HG03354 (cell line): ENCODE results near the gene IRF9.
"Not testable (repeated sequence)": the region's sequence is repeated elsewhere in the genome, so short reads cannot be mapped to it uniquely, and the experiment has no call there.

Experiments used
- ATAC-seq: cut with Tn5 transposase; IDR thresholded peaks from one replicate; pipeline ENCODE4 v1.9.1; 2021; ENCODE audit warnings: mild to moderate bottlenecking; ENCODE audit not compliant: unreplicated experiment, poor library complexity, severe bottlenecking

IRF9 gene

DNA sequence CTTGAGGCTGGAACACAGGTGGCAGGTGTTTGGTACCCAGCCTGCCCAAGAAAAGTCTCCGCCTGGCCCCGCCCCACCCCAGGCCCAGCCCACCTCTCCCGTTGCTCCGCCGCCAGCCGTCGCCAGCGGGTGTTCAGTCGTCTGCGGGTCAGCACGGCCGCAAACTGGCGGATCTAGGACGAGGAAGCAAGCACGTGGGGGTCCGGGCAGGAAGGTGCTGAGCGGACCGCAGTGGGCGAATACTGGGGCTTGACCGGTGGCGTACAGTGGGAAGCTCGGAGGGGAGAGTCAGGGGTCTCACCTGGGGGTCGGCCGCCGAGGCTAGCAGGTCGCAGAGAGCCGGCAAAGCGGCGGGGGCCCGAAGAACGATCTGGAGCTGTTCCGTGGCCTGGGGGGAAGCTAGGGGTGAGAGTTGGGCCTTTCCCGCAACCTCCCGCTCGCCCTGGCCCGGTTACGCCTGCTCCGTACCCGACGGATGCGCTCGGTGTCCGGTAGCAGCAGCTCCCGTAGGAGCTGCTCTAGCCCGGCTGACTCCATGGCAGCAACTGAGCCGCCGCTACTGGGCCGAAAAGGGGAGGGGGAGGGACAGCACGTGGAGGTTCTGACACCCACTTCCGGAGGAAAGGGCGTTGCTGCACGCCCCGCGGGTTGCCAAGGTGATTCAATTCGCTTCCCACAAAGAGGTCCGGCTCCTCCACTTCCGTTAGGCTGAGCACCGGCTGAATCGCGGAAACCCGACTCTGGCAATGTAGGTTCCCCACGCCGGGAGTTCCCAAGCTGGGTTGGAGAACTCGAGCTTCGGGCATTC, 27.4 kb downstream of the IRF9 start, which contains the start of gene IPO4:
Gene IPO4, minus strand, starts transcription at position 566 of the 808 bp plus-strand sequence. Its CDS starts 29 bp downstream, at position 537.
- ATAC-seq = peak; percentile 91

DNA sequence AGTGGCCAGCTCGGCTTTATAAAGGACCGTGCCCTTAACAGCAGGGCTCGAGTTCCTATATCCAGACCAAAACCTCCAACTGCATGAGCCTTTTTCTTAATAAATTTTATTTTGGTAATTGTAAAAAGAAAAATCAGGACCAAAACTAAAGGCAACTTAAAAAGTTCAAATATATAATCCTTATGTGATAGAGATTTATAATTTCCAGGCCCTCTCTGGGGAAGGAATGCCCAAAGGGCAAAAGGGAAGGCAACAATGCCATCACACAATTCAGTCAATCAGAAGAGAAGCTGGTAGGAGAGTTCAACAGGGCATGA, 28.0 kb downstream of the IRF9 start:
- ATAC-seq = no peak

DNA sequence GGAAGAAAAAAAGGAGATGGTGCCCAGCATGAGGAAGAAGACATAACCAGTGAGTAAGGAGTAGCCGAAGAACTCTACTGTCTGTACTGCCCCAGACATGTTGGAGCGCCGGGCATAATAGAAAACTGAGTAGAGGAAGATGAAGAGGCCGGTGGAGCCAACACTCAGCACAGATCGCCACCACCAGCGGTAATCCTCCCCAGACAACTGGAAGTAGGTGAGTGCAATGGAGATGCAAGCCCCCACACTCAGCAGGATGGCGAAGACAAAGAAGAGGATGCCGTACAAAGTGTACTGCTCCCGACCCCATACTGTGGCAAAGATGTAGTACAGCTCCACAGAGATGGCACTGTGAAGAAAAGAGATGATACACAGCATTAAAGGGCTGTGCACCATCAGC, 28.4 kb downstream of the IRF9 start:
- ATAC-seq = no peak

DNA sequence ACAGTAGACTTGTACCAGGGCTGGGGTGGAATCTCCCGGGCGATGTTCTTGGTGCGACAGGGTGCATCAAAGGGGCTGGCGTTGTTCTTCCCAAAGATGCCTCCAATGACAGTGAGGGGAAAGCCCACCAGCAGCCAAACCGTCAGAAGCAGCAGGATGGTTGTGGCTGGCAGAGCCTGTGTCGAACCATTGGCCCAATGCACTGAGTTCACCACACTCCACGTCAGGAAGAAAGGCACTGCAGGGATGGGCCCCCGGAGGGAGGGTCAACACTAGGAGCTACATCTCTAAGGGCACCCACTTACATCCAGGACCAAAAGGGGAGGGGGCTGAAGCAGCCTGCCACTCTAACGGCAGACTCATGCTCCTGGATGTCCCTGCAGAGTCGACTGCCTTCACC, 29.4 kb downstream of the IRF9 start:
- no peak for ATAC-seq

DNA sequence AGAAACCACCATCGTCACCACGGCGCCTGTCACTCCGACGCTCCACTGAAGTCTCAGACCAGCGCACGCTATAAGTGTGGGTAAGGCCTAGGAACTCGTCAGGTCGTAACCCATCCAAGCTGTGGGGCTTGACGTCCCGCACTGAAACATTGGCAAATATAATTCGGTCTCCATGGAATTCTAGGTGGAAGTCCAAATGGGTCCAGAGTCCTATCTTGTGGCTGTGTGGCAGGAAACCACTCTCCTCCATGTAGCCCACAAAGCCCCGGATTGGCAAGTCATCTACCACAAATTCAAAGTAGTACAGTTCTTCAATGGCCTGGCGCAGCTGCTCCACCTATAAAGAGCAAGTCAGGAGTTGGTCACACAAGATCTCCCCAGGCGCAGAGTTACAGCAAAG, 31.9 kb downstream of the IRF9 start:
- ATAC-seq = no peak

DNA sequence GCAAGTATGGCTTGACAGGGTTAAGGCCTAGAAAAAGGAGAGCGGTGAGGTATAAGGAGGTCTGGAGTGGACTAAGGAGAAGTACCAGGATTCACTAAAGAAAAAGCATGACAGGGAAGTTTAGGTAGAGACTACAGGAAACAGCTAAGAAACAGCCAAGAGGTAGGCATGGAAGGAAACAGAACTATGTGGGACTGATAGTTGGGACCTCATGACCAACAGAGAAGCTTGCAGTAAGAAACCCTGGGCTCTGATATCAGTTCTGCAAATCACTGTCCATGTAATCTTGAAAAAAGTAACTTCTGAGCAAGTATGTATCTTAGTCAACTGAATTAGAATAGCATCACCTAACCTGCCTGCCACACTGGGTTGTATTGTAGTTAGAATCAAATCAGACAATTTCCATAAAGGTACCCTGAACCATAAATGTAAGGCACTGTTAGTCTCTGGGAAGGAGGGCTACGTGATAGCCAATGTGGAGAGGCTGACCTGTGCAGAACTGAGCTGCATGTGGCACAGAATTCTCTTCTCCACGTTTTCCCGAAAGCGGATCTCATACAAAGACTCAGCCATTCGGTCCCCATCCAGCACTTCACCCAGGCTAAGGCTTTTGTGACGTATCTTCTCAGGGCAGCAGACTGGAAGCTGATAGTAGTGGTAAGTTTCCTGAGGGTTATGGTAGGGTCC, 33.3 kb downstream of the IRF9 start:
- no peak for ATAC-seq

DNA sequence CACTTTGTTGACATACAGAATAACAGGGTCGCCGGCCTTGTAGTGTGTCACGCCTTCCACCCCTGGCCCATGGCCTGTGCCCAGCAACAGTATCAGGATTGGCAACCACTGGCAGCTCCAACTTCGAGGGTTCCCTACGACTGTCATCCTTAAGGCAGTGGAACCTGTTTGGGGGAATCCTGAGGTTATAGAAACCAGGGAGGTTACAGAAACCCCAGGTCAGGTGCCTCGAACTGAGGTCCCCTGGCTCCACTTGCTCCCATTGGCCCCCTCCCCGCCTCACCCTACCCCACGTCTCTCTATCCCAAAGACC, 33.8 kb downstream of the IRF9 start:
- ATAC-seq = no peak

DNA sequence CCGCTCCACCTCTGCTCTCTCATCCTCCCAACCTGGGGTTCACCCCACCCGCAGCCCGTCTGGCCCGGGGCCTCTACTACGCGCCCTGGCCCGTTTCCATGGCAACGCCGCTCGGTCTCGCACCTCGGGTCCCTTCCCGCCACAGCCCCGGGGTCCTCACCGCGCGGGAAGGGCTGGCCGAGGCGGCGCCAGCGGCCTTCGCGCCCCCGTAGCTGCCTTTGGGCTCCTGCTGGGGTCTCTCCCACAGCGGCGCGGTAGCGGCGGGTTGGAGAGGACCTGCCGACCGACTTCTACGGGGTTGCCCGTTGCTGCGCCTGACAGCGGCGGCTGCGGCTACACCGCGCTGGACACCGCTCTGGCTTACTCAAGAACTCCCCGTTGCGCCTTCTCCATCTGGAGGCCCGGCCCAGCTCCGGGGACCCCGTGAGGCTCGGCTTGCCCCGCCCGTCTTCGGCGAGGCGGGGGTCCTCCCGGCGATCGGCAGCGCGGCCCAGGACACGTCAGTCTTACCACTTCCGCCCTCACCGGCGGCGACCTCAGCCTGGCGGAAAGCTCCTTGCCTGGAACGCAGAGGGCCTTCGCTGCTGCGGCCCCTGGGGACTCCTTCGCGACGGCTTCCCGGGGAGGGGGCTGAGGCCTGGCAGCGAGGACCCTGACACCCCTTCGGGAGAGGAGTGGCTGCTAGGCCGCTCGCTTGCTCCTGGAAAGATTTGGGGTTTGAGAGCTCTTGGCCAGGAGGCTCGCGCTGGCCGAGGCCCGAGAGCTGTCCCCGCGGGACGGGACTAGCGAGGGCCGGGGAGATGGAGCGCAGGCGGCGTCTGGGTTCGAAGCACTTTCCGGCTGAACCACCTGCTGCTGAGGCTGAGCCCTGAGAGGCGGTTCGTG, 34.4 kb downstream of the IRF9 start, which contains the start of gene TM9SF1:
Gene TM9SF1, minus strand, starts transcription at position 256 of the 885 bp plus-strand sequence. CDS start 422 bp downstream, outside the sequence.
- ATAC-seq = peak; percentile 89

DNA sequence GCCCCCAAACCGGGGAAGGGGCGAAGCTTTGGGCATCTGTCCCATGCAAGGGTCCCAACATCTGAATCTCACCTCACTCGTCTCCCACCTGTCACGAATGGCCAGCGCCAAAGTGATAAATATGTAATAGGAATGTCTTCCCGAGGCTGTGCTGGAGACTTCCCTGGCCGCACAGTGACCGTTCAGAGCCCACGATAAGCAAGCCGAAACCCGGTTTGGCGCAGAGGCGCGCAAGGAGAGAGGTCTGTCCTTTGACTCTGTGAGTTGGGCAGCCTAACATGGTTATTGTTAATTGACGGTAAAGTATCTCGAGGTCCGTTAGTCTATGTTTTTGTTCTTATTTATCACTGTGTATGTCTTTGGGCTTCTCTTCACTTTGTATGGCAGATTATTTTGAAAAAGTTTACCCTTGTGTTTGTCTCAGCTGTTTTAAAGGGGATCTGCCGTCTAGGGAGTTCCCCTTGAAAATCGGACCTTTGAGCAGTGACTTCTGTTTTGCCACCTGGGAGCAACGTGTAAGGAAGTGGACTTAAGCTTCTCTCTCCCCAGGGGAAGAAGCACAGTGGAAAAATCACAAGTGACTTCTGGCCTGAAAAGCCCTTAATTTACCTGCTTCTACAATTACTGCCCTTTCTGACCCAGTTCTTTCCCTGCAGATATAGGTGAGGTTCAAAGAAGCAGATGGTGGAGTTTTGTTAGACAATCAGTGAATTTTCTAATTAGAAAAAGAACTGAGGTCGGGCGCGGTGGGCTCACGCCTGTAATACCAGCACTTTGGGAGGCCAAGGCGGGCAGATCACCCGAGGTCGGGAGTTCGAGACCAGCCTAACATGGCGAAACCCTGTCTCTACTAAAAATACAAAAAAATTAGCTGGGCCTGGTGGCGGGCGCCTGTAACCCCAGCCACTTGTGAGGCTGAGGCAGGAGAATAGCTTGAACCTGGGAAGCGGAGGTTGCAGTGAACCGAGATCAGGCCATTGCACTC, 35.3 kb downstream of the IRF9 start:
- ATAC-seq = peak; percentile 23

DNA sequence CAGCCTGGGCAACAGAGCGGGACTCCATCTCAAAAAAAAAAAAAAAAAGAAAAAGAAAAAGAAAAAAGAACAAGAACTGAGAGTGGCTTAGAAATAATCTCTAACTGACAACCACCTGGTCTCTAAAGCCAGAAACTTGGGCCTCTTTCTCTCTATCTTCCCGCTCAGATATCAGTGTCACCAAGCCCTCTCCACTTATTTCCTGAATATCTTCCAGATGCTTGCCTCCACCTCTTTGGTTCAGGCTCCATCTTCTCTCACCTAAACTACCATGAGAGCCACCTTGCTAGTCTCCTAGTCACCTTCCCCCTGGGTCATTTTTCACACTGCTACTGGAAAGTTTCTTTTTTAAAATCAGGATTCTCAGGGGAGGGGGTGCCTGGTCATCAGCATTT, 36.0 kb downstream of the IRF9 start:
- no peak for ATAC-seq

DNA sequence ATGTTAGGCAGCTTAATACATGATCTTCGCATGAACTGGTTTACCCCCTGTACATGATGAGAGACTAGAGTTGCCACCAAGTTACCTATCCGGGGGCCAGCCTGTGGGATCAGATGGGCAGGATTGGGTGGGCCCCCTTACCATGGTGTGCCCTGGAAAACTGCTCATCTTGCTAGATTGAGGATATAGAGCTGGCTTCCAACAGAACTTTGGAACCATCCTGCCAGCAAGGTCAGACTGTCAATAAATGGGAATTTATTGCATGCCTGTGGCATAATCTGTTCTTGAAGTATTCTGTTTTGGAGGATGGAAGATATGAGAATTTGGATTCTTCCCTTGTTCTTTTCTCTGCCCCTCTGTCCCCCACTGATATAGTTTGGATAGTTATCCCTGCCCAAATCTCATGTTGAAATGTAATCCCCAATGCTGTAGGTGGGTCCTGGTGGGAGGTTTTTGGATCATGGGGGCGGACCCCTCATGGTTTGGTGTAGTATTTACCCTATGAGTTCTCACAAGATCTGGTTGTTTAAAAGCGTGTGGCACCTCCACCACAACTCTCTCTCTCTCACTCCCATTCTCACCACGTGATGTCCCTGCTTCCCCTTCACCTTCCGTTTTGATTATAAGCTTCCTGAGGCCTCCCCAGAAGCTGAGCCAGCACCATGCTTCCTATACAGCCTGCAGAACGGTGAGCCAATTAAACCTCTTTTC, 37.9 kb downstream of the IRF9 start:
- no peak for ATAC-seq

DNA sequence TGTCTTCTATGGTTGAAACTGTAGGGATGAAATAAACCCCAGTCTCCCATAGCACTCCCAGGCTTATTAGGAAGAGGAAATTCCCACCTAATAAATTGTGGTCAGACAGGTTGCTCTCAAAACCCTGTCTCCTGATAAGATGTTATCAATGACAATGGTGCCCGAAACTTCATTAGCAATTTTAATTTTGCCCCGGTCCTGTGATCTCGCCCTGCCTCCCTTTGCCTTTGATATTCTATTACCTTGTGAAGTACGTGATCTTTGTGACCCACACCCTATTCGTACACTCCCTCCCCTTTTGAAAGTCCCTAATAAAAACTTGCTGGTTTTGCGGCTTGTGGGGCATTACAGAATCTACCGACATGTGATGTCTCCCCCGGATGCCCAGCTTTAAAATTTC, 41.5 kb downstream of the IRF9 start:
- not testable (repeated sequence) for ATAC-seq

DNA sequence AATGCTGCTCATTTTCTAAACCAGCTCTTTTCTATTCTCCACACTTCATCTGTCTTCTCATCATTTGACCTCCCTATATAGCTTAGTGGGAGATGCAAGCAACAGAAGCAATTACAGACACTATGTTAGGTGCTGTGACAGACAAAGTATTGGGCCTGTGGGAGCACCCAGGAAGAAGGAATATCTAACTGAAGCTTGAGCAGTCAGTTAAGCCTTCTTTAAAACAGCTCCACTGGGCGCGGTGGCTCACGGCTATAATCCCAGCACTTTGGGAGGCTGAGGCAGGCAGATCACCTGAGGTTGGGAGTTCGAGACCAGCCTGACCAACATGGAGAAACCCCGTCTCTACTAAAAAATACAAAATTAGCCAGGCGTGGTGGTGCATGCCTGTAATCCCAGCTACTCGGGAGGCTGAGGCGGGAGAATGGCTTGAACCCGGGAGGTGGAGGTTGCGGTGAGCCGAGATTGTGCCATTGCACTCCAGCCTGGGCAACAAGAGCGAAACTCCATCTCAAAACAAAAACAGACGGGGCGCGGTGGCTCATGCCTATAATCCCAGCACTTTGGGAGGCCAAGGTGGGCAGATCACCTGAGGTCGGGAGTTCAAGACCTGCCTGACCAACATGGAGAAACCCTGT, 42.3 kb downstream of the IRF9 start:
- not testable (repeated sequence) for ATAC-seq

DNA sequence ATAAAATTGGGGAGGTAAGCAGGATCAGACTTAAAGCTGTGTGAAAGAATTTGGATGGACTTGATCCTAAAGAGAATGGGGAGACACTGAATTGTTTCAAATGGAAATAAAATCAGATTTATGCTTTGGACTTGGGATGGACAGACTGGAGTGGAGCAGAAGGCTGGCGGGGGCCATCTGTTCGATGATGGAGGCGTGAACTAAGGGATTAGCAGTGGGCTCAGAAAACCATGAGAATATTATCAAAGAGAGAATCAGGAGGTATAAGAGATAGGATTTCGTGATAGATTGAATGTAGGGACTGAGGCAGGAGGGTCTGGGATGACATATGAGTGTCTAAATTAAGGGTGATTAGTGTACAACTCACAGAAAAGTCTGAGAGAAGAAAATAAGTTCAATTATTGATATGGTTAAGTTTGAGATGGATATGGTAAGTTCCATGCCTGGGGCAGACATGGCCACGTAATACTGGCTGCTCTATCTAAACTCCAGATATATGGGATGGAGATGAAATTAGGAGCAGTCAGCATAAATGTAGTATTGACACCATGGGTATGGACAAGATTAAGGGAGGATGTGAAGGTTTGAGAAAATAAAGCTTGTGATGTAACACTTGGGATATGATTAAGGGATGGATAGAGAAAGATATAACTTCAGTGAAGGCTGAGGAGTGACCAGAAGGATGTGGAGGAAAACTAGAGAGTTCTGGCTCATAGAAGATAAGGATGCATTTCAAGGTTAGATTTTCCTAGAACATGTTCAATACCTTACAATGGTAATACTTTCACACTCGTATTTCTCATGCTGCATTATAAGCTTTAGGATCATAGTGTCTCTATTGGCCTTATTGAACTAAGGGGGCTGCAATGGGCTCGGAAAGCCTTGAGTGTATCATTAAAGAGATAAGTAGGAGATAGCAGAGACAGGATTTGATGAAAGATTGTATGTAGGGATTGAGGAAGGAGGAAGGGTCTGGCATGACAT, 43.4 kb downstream of the IRF9 start:
- ATAC-seq = no peak

DNA sequence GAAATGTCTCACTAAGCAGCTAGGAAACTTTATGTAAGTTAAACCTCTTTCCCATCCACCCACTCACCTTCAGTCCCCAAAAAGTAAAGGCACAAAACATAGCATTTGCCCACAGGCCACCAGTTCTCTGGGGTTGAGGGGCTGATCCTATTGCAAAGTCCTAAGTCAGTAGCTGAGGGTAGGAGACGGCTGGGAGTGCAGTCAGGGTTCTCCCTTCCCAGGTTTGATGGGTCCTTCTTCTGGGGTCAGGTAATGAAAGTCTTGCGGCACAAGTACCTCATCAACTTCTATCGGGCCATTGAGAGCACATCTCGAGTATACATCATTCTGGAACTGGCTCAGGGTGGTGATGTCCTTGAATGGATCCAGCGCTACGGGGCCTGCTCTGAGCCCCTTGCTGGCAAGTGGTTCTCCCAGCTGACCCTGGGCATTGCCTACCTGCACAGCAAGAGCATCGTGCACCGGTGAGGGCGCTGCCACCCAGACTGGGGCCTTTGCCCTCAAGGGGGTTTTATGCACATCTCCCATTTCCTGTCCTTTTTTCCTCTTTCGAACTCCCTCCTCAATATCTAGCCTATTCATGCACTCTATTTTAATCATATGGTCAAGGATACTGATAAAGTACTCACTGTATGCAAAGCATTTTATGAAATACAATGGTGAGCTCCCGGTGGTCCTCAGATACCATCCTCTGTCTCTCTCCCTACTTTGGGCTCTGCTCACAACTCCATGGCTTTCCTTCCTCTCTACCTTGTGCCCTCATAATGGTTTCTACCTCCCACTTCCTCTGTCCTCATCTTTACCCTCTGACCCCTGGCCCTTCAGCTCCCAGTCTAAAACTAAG, 45.4 kb downstream of the IRF9 start:
- no peak for ATAC-seq

DNA sequence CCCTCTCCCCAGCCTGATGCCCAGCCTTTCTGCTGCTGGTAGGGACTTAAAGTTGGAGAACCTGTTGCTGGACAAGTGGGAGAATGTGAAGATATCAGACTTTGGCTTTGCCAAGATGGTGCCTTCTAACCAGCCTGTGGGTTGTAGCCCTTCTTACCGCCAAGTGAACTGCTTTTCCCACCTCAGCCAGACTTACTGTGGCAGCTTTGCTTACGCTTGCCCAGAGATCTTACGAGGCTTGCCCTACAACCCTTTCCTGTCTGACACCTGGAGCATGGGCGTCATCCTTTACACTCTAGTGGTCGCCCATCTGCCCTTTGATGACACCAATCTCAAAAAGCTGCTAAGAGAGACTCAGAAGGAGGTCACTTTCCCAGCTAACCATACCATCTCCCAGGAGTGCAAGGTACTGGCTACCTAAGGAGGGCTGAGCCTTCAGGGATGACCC, 46.1 kb downstream of the IRF9 start:
- ATAC-seq = no peak
